ENCODE results near the gene PRMT1. TPM values are rescaled to one million over a fixed set of nuclear protein-coding genes. Genes with fewer than 3 reads are reported as not detected.

PRMT1 gene
- total and polyA plus RNA-seq, 9 of the 15 experiments (the other 6 are each of a cell fraction or from before 2014, with no cell fraction given): 13.3 to 464 (median 326) TPM

GRCh38 chr19:49641688-49642491, 35.2 kb upstream of the PRMT1 start, which contains the start of gene SCAF1 (continued):
- TF ChIP-seq SIN3A (IDR thresholded peaks at IDR 0.05; ENCODE audit: borderline replicate concordance in 2 of 2, control insufficient read depth in 1 of 2, low read depth in 2 of 2, low read length in 2 of 2) (peak in 1 of 2 experiments; percentile 33; a peak in 1 of 4 replicates), FUS (optimal IDR thresholded peaks at IDR 0.05; ENCODE audit: low read depth, low read length) (no peak), ARID3A (IDR thresholded peaks at IDR 0.05; ENCODE audit: borderline replicate concordance, low read depth, low read length) (no peak), ZNF75A (CRISPR knock-in tag; IDR thresholded peaks at IDR 0.05) (no peak), FOXO4 (CRISPR knock-in tag; IDR thresholded peaks at IDR 0.05) (no peak), JUNB (CRISPR knock-in tag; conservative IDR thresholded peaks at IDR 0.05) (no peak), PHB (CRISPR knock-in tag; IDR thresholded peaks at IDR 0.05) (0 out of 2 replicates have a peak, but pooled peaks have one; percentile 43), HNRNPK (IDR thresholded peaks at IDR 0.05; ENCODE audit: low read depth, low read length, poor library complexity, severe bottlenecking) (no peak), DDX20 (tag; IDR thresholded peaks at IDR 0.05; ENCODE audit: low read depth) (no peak), ZNF79 (CRISPR knock-in tag; IDR thresholded peaks at IDR 0.05; ENCODE audit: low read depth) (no peak), ZNF263 (CRISPR knock-in tag; IDR thresholded peaks at IDR 0.05; ENCODE audit: borderline replicate concordance) (no peak), RAD21 (CRISPR knock-in tag; conservative IDR thresholded peaks at IDR 0.05 in 1 of 2, IDR thresholded peaks at IDR 0.05 in 1 of 2) (0 out of 4 replicates have a peak, but pooled peaks of 1 of the 2 experiments have one; percentile 6), ATF3 (IDR thresholded peaks at IDR 0.05) (peak; percentile 97), ATF3 (CRISPR knock-in tag; conservative IDR thresholded peaks at IDR 0.05) (peak; percentile 92), ZNF778 (CRISPR knock-in tag; IDR thresholded peaks at IDR 0.05) (no peak), SAP30 (IDR thresholded peaks at IDR 0.05; ENCODE audit: borderline replicate concordance, insufficient read depth, low read depth, low read length, poor library complexity, severe bottlenecking) (no peak), NUFIP1 (IDR thresholded peaks at IDR 0.05; ENCODE audit: partially characterized antibody) (no peak), CCAR2 (IDR thresholded peaks at IDR 0.05; ENCODE audit: low read depth, low read length) (no peak), ZNF121 (CRISPR knock-in tag; conservative IDR thresholded peaks at IDR 0.05) (no peak)
- TF ChIP-seq, protein P1, sequence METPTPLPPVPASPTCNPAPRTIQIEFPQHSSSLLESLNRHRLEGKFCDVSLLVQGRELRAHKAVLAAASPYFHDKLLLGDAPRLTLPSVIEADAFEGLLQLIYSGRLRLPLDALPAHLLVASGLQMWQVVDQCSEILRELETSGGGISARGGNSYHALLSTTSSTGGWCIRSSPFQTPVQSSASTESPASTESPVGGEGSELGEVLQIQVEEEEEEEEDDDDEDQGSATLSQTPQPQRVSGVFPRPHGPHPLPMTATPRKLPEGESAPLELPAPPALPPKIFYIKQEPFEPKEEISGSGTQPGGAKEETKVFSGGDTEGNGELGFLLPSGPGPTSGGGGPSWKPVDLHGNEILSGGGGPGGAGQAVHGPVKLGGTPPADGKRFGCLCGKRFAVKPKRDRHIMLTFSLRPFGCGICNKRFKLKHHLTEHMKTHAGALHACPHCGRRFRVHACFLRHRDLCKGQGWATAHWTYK (CRISPR knock-in tag; IDR thresholded peaks at IDR 0.05): peak; percentile 55; the same call in 1 of the 2 replicates
